Right lobe of liver (tissue), 6 donors: Measurements from ENCODE around the gene TMEM54. TPM values are rescaled to one million over a fixed set of nuclear protein-coding genes. Genes with fewer than 3 reads are reported as not detected.

ENCODE experiments used
- ATAC-seq, 4 donors: fragments of 200-7000 bp; cut with Tn5 transposase; one replicate each; pipeline ENCODE4 v1.9.1; 2020; ENCODE audit warnings: mild to moderate bottlenecking in 4 of 4, moderate library complexity in 4 of 4
- DNase-seq, 3 donors: peaks; one replicate each; pipeline ENCODE4 v3.0.0-alpha.2; 2020
- H3K27ac ChIP-seq, 3 donors: fragments of 200-600 bp; one replicate each; pipeline ENCODE4 v1.8.0; 2022
- H3K27me3 ChIP-seq, 2 donors: fragments of 200-600 bp; one replicate each; pipeline ENCODE4 v1.8.0; 2022
- H3K36me3 ChIP-seq, 4 donors: fragments of 200-600 bp; sonication (generic) in 1 of 4; one replicate each; pipeline versions ENCODE4 v1.5.1 to v1.8.0; 2017 to 2022; ENCODE audit warnings: control low read depth in 1 of 4
- H3K4me1 ChIP-seq, 4 donors: fragments of 200-600 bp; sonication (generic) in 1 of 4; one replicate each; pipeline versions ENCODE4 v1.5.1 to v1.8.0; 2017 to 2022; ENCODE audit warnings: control low read depth in 1 of 4
- H3K4me3 ChIP-seq, 3 donors: fragments of 200-600 bp; one replicate each; pipeline ENCODE4 v1.8.0; 2022
- H3K9me3 ChIP-seq, 4 donors: fragments of 200-600 bp; sonication (generic) in 1 of 4; one replicate each; pipeline versions ENCODE4 v1.5.1 to v1.8.0; 2017 to 2022; ENCODE audit warnings: control low read depth in 1 of 4
- POLR2A ChIP-seq: fragments of 450-650 bp; IDR thresholded peaks from one replicate; pipeline ENCODE4 v1.6.1; 2017; ENCODE audit warnings: antibody characterized with exemption, mild to moderate bottlenecking
- WGBS: methylation state at CpG from one replicate; pipeline ENCODE4 v1.1.6; 2018; ENCODE audit warnings: low coverage, low lambda C conversion rate; ENCODE audit not compliant: insufficient coverage; ENCODE audit errors: missing lambda C conversion rate; 5-methylcytosine and 5-hydroxymethylcytosine counted together
- intact Hi-C, 2 donors: fragments of 100-400 bp; cut with DNase I; formaldehyde crosslinking; loops; one replicate each; pipeline versions ENCODE4 v1.11.2 to v1.14.1; 2022
- total RNA-seq, 6 experiments: library from RNA; depleted of rRNA in 2 of 6; stranded (reverse); fragments of >200 nt in 2 of 6; fragmentation: NEBNext Ultra II Directional in 3 of 6; extraction: Animal tissue kit (Norgen Biotek cat#: 25700) in 3 of 6; gene quantifications; one replicate each; pipeline versions ENCODE4 v1.1.0 to v1.2.4, GENCODE V29; 2016 to 2023
- TF ChIP-seq, protein P1 (sequence below), 4 donors: fragments of 200-600 bp in 3 of 4; fragments of 450-650 bp in 1 of 4; IDR thresholded peaks; one replicate each; pipeline versions ENCODE4 v1.5.1 to v1.8.0; 2016 to 2022; ENCODE audit warnings: antibody characterized with exemption in 4 of 4, mild to moderate bottlenecking in 2 of 4
- donor health status: DM: no; HTN: yes; CAD: no.
- donor health status: DM: no; HTN: no; CAD: no.
- donor health status: DM: no; HTN: no; CAD: no.
- donor health status: DM: no; HTN: yes; CAD: no.
- donor health status: DM: no; HTN: yes; CAD: no.

TMEM54 gene
- total RNA-seq, 6 experiments from 2014 or later, result 3.9 to 14.4 (median 9.0) TPM

DNA sequence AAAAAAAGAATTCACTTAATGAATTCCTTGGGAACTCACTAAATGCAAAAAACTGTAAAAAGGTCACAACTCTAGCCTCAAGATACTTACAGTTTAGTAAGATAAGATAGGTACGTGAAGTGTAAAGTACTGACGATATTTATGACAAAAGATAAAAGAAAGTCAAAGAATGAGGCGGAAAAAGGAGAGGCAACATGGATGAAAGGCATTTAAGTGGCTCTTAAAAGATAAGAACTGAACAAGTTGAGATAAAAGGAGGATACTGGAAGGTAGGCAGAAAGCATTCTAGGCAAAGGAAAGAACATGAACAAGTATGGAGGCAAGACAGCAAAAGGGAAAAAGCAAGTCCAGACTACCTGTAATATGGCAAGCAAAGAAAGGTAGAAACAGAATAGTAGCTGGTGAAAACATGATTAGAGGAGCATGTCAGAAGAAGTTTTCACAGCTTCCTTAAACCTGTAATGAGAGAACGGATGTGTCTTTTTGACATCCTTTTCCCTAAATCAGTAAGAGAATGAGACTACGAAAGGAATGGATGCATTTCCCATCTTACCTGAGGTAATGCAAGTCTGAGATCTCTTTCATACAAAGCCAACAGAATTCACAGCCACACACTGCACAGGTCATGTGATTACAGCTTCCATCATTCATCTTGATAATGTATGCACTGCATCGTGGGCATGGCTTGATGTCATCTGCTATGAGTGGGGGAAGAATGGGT lies 46.6 kb upstream of the TMEM54 start:
- intact Hi-C loops, result loop anchor here in 1 of 2 donors (10.0 kb wide), 1 partner anchor 107 kb away; no protein-coding TSS in a partner anchor
- Histone ChIP-seq H3K36me3 (peaks cover 0 to 21% (median 2%) of the 10 kb centered on the region in 4 donors), H3K27me3 (no peaks in the 10 kb centered on the region), H3K4me3 (no peak overlapping the region), H3K4me1 (peaks cover 0 to 39% (median 3%) of the 10 kb centered on the region in 4 donors), H3K9me3 (no peaks in the 10 kb centered on the region), H3K27ac (no peak overlapping the region)
- DNase-seq (no peak), ATAC-seq (no peak)
- 83% methylated on average over 6 of the region's 6 CpGs for WGBS
- TF ChIP-seq, protein P1, sequence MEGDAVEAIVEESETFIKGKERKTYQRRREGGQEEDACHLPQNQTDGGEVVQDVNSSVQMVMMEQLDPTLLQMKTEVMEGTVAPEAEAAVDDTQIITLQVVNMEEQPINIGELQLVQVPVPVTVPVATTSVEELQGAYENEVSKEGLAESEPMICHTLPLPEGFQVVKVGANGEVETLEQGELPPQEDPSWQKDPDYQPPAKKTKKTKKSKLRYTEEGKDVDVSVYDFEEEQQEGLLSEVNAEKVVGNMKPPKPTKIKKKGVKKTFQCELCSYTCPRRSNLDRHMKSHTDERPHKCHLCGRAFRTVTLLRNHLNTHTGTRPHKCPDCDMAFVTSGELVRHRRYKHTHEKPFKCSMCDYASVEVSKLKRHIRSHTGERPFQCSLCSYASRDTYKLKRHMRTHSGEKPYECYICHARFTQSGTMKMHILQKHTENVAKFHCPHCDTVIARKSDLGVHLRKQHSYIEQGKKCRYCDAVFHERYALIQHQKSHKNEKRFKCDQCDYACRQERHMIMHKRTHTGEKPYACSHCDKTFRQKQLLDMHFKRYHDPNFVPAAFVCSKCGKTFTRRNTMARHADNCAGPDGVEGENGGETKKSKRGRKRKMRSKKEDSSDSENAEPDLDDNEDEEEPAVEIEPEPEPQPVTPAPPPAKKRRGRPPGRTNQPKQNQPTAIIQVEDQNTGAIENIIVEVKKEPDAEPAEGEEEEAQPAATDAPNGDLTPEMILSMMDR (IDR thresholded peaks at IDR 0.05), result no peak

DNA sequence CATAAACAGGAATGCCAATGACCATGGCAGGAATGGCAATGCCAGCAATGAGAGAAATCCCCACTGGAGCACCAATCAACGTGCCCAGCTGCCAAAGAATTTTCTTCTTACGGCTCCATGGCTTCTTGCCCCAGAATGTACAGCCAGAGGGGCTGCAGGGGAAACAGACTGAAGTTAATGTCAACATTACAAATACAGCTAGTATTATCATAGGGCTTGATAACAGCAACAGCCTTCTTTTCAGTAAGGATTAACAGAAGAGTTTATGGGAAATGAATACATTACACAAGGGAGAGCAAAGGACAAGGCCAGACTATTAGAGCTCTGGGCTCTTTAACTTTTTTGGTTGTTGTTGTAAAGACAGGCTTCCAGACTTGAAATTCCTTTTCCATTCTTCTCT lies 45.2 kb upstream of the TMEM54 start:
- ATAC-seq (peak; percentile 57 to 73 (median 72)), DNase-seq (no peak)
- intact Hi-C loops, result loop anchor here in 1 of 2 donors (10.0 kb wide), 1 partner anchor 108 kb away; no protein-coding TSS in a partner anchor
- Histone ChIP-seq H3K4me1 (peaks cover 0 to 39% (median 3%) of the 10 kb centered on the region in 4 donors), H3K4me3 (no peak overlapping the region), H3K9me3 (no peaks in the 10 kb centered on the region), H3K27me3 (no peaks in the 10 kb centered on the region), H3K36me3 (peaks cover 0 to 36% (median 7%) of the 10 kb centered on the region in 4 donors), H3K27ac (peak overlapping the region in 1 of 3 donors; percentile 11)
- TF ChIP-seq, protein P1 (IDR thresholded peaks at IDR 0.05), result no peak
- no peak for TF ChIP-seq POLR2A
- WGBS, result 56% methylated on average over 2 of the region's 2 CpGs

DNA sequence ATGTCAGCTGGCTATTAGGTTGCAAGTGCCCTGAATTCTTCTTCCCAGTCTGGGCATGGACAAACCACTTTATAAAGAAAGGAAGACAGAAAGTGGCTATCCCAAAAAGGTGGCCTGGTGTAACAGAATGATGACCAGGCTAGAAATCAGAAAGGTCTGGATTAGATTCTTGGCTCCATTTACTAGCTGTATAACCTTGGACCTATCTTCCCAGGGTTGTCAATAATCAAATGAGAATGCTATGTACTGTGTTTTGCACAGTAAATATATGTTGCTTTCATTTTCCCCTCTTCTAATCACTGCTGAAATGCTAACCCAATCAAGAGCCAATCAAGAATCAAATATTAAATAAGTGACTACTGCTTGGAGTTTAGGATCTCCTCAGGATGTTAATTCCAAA lies 43.0 kb upstream of the TMEM54 start:
- Histone ChIP-seq H3K27me3 (no peaks in the 10 kb centered on the region), H3K4me3 (no peak overlapping the region), H3K27ac (no peak overlapping the region), H3K9me3 (no peaks in the 10 kb centered on the region), H3K36me3 (peaks cover 0 to 45% (median 8%) of the 10 kb centered on the region in 4 donors), H3K4me1 (peaks cover 0 to 32% (median 3%) of the 10 kb centered on the region in 4 donors)
- DNase-seq, result no peak
- ATAC-seq, result peak; percentile 60 to 78 (median 64)
- TF ChIP-seq, protein P1 (IDR thresholded peaks at IDR 0.05), result no peak
- no peak for TF ChIP-seq POLR2A
- intact Hi-C loops, result loop anchor here in 1 of 2 donors (10.0 kb wide), 1 partner anchor 111 kb away; no protein-coding TSS in a partner anchor

DNA sequence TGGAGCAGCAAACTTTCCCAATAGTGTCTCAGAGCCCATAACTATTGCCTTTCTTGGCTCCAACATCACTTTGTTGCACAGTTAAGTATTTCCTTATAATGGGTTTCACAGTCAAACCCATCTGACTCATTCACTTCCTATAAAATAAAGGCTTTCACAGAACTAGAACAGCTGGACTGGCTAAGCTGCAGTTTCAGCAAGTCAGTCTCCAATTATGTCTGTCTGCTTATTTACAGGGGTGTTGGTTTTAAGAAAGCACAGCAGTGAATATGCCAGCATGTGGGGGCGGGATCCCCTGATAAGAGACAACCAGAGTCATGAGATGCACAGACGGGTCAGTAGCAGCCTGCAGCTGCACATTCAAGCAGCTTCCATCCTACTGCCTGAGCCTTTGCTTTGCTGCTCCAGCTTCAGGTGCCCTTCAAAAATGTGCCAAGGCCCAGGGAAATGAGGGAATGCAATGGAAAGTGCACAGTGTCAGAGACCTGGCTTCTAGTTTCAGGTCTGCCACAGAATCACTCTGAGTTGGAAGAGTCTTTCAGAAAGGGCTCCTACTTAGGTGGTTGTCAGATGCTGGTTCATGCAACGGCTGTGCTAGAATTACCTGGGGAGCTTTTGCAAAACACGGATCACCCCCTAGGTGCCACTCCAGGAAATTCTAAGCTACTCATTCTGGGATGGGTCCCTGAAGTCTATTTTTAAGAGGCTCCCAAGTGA lies 38.6 kb upstream of the TMEM54 start:
- Histone ChIP-seq H3K4me1 (peaks cover 0 to 40% (median 10%) of the 10 kb centered on the region in 4 donors), H3K4me3 (no peak overlapping the region), H3K27ac (no peak overlapping the region), H3K27me3 (no peaks in the 10 kb centered on the region), H3K36me3 (peaks cover 3 to 41% (median 7%) of the 10 kb centered on the region in 4 donors), H3K9me3 (no peaks in the 10 kb centered on the region)
- intact Hi-C loops, result loop anchor here in 1 of 2 donors (10.0 kb wide), 1 partner anchor 115 kb away; no protein-coding TSS in a partner anchor
- peak in 1 of 4 donors; percentile 31 for ATAC-seq
- WGBS, result 87% methylated on average over 3 of the region's 4 CpGs
- TF ChIP-seq POLR2A, result no peak
- TF ChIP-seq, protein P1 (IDR thresholded peaks at IDR 0.05), result no peak
- no peak for DNase-seq
